GM18519 (cell line): Measurements from ENCODE around the gene ALDH5A1.

Experiments
- ATAC-seq: cut with Tn5 transposase; IDR thresholded peaks from one replicate; pipeline ENCODE4 v1.9.1; 2021; ENCODE audit warnings: mild to moderate bottlenecking, moderate library complexity; ENCODE audit not compliant: unreplicated experiment, low FRiP score

Gene ALDH5A1

DNA sequence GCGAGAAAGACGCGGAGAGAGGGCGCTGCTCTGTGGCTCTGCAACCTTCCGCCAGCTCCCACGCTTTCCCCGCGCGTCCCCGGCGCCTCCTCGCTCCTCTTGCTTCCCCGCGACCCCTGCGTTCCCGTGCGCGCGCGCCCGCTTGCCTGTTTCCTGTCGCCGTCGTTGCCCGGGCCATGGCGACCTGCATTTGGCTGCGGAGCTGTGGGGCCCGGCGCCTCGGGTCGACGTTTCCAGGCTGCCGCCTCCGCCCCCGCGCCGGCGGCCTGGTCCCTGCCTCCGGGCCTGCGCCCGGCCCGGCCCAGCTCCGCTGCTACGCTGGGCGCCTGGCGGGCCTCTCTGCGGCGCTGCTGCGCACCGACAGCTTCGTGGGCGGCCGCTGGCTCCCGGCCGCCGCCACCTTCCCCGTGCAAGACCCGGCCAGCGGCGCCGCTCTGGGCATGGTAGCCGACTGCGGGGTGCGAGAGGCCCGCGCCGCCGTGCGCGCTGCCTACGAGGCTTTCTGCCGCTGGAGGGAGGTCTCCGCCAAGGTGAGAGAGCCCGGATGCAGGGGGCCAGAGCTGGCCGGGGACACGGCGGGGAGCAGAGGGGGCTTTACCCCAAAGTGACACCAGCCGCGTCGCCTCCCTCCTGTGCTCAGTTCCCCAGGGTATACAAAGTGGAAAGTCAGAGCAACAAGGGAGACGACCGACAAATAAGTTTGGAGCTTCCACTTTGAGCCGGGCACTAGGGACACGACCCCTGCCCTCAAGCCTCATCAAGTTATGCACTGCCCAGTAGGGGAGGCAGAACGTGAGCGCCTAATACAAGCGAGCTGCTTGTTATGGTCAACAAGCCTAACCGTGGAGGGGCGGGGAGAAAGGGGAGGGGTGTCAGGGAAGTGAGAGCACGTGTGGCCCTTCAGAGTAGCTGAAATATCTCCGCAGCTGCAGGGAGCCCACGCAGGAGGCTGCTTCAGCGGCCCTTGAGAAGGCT, at the start of gene ALDH5A1:
Gene ALDH5A1 (plus strand): TSS at position 149 of the 975 bp plus-strand sequence. CDS start 28 bp downstream, at position 177.
- peak; percentile 50 for ATAC-seq

GRCh38 chr6:24445704-24446103, 49.1 kb upstream of the ALDH5A1 start:
- ATAC-seq: no peak

DNA sequence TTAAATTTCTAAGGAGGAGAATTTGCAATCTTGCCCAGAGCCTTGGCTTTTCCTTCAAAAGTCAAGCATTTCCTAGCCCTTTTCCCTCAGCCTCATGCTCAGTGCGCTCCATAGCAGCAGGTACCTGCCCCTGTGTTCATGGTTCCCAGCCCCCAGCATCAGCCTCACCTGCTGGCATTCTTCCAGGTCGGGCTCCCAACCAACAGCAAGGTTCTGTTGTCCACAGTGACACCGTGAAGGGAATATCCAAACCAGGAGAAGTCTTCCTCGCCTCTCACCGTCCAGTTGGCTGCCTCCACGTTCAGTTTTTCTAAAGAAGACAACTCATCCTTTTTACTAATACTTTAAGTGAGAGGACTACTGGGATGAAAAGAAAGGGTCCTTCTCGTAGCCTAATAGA, 48.1 kb upstream of the ALDH5A1 start:
- no peak for ATAC-seq

DNA sequence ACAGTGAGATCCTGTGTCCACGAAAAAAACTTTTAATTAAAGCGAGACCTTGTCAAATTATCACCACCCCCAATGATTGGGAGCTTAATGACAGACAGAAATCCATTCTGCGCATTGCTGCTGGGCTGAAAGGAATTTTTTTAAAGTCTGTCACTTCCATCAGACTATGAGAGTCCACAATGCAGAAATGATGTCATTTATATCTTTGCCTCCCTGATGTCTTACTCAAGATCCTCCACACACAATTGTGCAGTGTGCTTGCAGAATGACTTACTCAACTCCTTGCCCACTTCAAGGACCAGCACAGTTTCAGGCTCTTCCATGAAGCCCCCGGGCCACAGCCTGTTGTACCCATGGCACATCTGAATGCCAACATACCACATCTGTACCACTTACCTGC, 46.4 kb upstream of the ALDH5A1 start:
- no peak for ATAC-seq

GRCh38 chr6:24448828-24449525, 45.8 kb upstream of the ALDH5A1 start:
- no peak for ATAC-seq

DNA sequence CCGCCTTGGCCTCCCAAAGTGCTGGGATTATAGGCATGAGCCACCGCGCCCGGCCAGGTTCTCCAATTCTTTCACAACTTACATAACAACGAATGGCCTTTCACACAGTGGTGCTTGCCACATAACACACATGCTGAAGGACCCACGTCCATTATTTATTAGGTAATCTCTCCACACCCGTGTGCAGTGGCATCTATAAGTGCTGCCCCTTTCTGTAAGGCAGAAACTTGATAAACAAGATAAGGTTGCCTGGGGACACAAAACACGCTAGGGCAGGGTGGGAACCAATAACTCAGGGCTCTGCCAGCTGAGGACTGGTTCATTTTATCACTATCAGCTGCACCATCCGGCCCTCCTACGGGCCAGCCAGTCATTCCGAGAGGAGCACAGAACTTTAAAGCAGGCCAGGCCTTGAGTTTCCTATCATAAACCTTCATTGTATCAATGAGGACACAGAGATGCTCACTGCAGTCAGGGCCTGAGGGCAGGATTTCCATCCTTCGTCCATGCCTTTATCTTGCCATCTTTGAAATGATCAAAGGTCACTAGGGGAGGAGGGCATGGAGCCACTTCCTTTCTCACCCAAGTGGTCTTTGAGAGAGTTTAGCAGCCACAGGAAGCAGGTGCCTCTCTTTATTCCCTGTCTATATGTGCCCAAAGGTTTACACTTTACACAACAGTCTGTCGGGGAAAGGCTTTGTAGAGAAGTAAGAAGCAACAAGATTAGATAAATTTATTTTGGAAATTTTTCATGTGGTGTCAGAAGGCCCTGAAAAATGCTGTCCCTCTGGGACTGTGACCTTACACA, 43.0 kb upstream of the ALDH5A1 start:
- no peak for ATAC-seq

DNA sequence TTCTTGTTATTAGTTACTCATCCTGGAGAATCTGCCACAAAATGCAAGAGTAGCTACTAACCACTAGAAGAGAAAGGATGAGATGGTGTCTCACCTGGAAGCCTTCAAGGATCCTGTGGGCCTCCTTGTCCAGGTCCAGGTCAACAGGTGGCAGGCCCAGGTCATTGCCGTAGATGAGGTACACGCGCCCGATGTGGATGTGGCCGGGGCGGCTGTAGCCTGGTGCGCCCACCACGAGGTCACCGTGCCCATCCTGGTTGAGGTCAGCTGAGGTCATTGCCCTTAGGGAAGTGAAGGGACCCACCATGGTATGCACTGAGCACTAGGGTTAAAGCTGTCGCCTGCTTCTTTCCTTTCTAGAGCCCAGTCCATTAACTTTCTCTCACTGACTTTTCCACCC, 40.8 kb upstream of the ALDH5A1 start:
- ATAC-seq: no peak

- ATAC-seq: no peak
These were observed 40.3 kb upstream of the ALDH5A1 start for GRCh38 chr6:24454452-24454851.

- no peak for ATAC-seq
These were observed 39.7 kb upstream of the ALDH5A1 start for GRCh38 chr6:24455061-24455460.

DNA sequence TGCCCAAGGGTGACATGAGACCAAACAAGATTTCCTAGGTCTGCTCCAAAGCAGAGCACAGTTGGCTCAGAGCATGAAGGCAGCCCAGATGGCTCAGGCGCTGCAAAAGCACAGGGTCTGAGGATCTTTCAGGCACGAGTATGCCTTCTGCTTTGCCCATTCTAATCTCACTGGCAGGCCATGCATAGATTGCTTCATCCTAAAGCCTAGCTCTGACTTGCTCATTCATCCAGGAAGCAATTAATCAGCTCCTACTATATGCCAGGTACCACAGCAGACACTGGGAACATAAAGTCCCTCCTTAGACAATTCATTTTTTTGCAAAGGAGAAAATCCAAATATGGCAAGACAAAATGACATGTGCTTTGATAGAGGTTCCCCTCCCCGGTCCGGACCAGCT, 36.6 kb upstream of the ALDH5A1 start:
- no peak for ATAC-seq

DNA sequence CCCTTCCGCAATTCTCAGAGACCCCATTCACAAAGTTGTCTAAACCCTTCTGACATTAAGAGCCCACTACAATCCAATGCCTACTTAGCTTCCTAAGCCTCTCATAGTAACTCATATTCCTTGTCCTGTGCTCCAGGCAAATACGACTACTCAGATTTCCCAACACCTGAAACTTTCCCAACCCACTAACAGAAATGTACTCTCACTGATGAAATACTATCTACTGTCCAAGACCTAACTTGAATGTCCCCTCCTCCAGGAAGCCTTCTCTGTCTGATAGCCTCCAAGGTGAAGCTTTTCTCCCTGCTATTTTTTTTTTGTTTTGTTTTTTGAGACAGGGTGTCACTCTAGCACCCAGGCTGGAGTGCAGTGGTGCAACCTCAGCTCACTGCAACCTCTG, 35.8 kb upstream of the ALDH5A1 start:
- ATAC-seq: no peak

GRCh38 chr6:24460966-24461365, 33.8 kb upstream of the ALDH5A1 start:
- ATAC-seq: no peak

DNA sequence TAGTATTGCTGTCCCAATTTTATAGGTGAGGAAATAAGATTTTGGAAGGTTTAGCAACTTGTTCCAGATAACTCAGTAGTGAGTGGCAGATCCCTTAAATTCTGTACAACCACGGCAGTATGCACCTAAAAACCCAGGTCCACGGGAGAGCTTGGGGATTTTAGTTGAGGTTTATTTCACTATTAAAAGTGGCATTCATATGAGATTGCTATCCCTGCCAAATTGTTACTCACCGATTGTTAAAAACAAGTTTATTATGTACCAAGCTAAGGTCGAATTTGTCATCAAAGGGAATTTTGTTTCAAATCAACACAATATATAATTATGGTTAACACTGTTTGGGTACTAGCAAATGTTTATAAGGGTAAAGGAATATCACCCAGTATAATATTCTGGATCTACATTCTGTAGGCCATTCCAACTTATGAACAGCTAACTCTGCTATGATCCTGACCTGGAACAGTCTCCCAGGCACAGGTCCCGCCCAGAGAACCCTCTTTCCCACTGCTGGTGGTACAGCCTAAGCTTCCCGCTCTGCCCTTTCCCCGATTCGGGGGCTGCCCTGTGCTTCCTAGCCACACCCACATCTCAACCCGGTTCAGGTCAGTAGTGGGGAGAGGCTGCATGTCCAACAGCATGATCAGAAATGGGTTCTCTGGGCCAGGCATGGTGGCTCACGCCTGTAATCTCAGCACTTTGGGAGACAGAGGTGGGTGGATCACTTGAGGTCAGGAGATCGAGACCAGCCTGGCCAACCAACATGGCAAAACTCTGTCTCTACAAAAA, 30.3 kb upstream of the ALDH5A1 start:
- no peak for ATAC-seq

DNA sequence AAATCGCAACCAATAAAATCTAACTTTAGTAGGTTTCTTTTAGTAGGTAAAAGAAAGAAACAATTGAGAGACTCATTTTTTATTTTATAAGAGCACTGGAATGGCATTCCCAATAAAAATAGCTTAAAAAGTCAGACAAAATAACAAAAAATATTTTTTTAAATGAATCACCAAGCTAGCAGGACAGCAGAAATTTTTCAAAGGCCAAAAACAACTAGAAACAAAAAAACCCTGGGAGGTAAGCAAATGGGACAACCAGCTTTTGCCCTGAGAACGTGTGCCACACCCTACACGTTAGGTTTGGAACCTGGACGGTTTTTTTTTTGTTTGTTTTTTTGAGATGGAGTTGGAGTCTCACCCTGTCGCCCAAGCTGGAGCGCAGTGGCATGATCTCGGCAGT, 25.0 kb upstream of the ALDH5A1 start:
- ATAC-seq: no peak

DNA sequence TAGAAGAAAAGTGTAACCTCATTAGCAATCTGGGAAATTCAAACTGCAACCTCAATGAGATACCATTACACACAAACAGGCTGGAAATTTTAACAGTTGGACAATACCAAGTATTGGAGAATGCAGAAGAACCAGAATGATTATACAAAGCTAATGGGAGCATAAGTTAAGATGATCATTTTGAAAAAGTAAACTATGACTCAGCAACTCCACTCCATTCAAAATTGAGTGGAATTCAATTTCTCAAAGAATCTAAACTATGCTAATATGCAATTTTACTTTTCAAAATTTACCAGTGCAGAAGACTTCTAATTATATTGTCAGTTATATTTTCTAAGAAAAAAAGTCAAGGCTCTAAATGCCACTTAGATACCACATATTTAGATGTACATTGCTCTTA, 22.6 kb upstream of the ALDH5A1 start:
- no peak for ATAC-seq

GRCh38 chr6:24476631-24477030, 18.1 kb upstream of the ALDH5A1 start:
- ATAC-seq: no peak

GRCh38 chr6:24477070-24477469, 17.7 kb upstream of the ALDH5A1 start:
- no peak for ATAC-seq

DNA sequence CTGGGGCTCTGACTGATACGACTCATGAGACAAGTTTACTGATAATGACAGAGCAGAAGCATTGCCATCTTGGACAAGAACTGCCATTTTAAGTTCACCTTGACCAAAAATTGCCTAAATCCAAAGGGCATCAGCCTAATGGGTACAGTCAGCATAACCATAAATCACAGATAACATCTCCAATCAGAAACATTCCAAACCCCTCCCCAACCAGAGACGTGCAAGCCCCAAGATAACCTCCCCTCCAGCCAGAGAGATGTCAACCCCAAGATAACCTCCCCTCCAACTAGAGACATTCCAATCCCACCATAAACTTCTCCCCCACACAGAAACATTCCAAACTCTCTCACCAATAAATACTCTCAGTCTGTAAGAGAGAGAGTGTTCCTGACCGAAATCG, 15.9 kb upstream of the ALDH5A1 start:
- ATAC-seq: no peak

- no peak for ATAC-seq
These were observed 14.1 kb upstream of the ALDH5A1 start for GRCh38 chr6:24480705-24481104.

- ATAC-seq: no peak
These were observed 13.3 kb upstream of the ALDH5A1 start for GRCh38 chr6:24481449-24481848.
